OCI-LY3 (cell line): ENCODE measurements around the gene GSTM2.

Experiments
- CTCF ChIP-seq: fragments of 200-600, 300-600 bp; sonication (generic); IDR thresholded peaks from 2 replicates; pipeline ENCODE4 v1.5.1; 2014; ENCODE audit warnings: antibody characterized with exemption, low read length, low read depth
- EZH2phosphoT487 ChIP-seq: fragments of 200-600 bp; shearing (Covaris generic); IDR thresholded peaks from 2 replicates; pipeline ENCODE4 v1.6.1; 2018; ENCODE audit warnings: antibody characterized with exemption, mixed run types, low read depth

GRCh38 chr1:109659145-109659544 is 8.7 kb upstream of the GSTM2 start:
- TF ChIP-seq CTCF = no peak
- no peak for TF ChIP-seq EZH2phosphoT487
